Forelimb muscle (tissue), 1 donor: Measurements from ENCODE around the gene ARHGEF11. TPM values are rescaled to one million over a fixed set of nuclear protein-coding genes. Genes with fewer than 3 reads are reported as not detected.
"Not testable (repeated sequence)": the region's sequence is repeated elsewhere in the genome, so short reads cannot be mapped to it uniquely, and the experiment has no call there.

Experiments
- DNase-seq: peaks from one replicate; pipeline ENCODE4 v3.0.0-alpha.2; 2013; ENCODE audit warnings: low read depth
- polyA plus RNA-seq: library from polyadenylated mRNA; unstranded; fragments of 120-200 nt; gene quantifications from one replicate; pipeline ENCODE4 v1.2.1, GENCODE V29; 2013; ENCODE audit not compliant: insufficient read length

ARHGEF11 gene
- polyA plus RNA-seq, 1 donor = 20.0 TPM

GRCh38 chr1:156931211-156931952 is 114.2 kb downstream of the ARHGEF11 start:
- DNase-seq = no peak

DNA sequence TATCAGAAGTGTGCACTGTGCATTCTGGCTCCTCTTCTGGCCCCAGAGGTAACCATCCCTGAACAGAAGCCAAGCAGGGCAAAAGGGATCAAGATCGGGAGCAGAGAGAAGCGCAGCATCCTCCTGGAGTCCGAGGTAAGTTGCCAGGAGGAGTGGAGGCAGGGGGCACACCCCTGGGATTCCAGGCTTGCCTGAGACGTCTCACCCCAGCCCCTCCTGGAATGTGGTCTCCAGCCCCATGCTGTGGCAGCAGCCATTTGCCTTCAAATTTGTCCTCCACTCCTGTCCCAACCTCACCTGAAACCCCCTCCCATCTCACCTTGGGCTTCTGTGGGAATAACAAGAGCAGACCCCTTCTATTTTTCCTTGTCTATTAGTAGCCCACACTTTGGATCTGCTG is 115.1 kb downstream of the ARHGEF11 start:
- DNase-seq = no peak

- DNase-seq = no peak
Observed at GRCh38 chr1:156929596-156930238, 115.8 kb downstream of the ARHGEF11 start.

- DNase-seq = no peak
Observed at GRCh38 chr1:156928043-156928602, 117.4 kb downstream of the ARHGEF11 start.

DNA sequence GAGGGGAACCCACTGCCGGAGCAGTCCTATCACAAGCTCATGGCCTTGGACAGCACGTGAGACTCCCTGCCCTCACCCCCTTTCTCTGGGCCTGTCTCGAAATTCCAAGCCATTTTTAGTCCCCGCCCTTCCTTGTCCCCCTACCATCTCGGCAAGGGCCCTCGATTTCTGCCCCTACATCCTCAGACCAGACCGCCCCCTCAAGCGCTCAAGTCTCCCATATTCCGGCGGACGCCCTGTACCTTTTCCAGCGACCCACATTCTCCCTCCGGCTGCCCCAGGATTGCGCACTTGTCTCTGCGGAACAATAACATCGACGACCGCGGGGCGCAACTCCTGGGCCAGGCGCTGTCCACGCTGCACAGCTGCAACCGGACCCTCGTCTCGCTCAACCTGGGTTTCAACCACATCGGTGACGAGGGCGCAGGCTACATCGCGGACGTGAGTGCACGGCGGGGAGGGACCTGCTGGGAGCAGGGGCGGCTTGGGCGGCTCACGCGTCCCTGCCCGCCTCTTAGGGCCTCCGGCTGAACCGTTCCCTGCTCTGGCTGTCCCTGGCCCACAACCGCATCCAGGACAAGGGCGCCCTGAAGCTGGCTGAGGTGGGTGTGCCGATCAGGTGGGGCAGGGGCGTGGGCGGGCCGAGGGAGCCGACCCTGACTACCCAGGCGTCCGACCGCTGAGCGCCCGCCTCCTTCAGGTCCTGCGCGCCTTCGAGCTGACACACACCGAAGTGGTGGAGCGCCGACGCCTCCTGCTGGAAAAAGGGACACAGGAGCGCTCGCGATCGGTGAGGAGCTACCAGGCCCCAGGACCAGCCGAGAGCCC is 118.1 kb downstream of the ARHGEF11 start:
- DNase-seq = no peak

GRCh38 chr1:156926695-156927094 is 118.8 kb downstream of the ARHGEF11 start:
- DNase-seq = not testable (repeated sequence)

DNA sequence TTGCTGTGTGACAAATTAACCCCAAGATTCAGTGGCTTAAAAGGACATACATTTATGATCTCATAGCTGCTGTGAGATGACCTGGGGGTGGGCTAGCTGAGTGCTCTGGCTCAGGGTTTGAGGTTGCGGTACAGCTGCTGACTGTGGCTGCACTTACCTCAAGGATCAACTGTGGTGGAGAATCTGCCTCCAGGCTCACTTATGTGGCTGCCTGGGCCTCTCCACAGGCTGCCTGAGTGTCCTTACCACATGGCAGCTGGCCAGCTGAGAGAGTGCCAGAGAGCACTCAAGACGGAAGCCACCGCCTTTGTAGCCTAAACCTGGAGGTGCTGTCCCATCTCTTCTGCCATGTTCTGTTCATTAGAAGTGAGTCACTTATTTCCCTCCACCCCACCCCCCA is 119.4 kb downstream of the ARHGEF11 start:
- DNase-seq = no peak

DNA sequence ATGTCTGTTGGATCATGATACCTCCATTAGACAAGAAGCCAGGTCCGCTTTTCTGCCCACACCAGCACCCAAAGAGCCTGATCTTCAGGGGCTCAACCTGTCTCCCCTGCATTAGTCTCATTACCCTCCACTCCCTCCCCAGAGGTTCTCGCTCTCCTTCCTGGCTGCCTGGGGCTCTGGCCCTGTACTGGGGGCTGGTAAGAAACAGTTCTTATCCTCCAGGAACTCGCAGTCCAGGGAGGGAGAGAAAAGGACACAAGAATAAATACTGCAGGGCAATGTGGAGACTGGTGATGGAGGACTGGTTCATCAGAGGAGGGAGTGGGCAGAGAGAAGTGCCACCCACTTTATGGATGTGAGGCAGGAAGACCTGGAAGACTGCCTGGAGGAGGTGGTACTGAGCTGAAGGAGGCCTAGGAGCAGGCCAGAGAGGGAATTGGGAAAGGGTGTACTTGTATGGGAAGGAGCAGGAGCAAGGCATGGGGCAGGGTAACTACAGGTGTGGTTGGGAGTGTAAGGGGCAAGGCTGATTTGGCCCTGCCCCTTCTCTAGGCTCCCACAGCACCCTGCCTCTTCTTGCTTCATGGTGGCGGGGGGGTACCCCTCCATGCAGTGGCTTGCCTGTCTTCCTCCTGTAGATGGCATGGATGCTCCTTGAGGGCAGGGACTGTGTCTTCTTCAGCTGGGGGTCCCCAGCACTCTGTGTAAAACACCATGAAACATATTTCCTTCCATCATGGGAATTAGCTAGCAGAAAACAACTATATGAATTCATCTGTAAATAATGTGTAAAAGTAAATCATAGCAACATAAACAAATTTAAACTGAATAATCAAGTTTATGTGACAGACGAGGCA is 120.2 kb downstream of the ARHGEF11 start:
- no peak for DNase-seq

GRCh38 chr1:156924478-156925153 is 120.9 kb downstream of the ARHGEF11 start:
- DNase-seq = no peak

DNA sequence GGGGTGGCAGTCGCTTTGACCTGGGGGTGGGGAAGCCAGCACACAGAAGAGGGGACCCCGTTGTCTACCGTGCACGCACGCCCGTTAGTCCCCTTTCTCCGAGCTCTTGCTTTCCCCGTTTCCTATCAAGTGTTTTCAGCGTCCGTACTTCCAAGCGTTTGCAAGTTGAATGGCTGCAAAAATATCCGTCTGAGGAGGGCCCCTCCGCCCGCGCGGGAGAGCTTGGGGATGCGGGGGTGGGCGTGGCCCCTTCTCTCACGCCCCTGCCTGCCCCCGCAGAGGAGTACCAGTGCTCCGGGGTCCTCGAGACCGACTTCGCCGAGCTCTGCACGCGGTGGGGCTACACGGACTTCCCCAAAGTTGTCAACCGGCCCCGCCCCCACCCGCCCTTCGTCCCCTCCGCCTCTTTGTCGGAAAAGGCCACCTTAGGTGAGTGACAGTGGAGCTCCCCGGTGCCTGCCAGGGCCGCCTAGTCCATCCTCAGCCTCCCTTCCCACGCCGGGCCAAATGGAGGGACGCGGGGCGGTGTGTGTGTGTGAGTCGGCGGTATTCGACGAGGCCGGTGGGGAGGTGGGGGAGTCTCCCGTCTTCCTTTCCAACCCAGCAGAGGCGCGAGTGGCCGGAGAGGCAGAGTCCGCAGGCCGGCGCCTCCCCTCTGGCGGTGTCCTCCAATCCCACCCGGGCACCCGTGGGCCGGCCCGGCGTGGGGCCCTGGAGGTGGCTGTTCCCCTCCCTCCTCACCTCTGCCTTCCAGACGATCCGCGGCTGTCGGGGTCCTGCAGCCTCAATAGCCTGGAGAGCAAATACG is 121.7 kb downstream of the ARHGEF11 start:
- DNase-seq = no peak

- no peak for DNase-seq
Observed at GRCh38 chr1:156922986-156923669, 122.4 kb downstream of the ARHGEF11 start.

DNA sequence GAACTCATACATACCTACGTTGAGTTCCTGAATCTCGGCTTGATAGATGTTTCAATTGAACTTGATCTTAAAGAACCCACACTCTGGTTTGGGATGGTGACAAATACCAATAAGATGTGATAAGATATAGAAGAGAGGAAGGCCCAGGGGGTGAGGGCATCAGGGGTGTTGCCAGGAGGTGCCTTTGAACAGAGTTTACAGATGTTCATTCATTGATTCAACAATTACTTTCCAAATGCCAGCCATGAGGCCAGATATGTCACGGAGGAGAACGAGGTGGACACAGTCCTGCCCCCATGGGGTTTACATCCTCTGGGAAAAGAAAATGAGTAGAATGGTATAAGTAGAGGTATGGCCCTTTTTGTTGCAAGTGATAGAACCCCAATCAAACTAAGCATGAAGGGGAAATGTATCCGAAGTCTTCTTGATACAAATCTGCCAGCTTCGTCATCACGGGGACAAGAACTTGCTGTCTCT is 124.5 kb downstream of the ARHGEF11 start:
- no peak for DNase-seq

- DNase-seq = no peak
Observed at GRCh38 chr1:156920233-156921052, 125.1 kb downstream of the ARHGEF11 start, which contains the start of gene LRRC71. Gene LRRC71 (plus strand): TSS chr1:156920632. CDS start chr1:156920804, 172 bp downstream.

DNA sequence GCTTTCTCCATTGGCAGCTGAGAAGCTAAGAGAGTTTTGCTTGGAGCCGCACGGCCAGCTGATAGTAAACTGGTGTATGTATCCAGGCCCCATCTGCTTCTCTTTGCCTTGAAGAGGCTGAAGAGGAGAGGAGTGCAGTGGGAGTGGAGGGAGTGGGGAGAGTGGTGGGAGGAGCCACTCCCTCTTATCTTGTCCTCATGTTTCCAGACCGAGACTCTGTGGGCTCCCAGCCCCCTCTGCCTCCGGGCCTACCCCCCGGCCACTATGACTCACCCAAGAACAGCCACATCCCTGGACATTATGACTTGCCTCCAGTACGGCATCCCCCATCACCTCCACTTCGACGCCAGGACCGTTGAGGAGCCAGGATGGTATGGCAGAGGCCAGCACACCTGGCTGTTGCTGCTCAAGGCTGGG is 131.1 kb downstream of the ARHGEF11 start:
- no peak for DNase-seq

DNA sequence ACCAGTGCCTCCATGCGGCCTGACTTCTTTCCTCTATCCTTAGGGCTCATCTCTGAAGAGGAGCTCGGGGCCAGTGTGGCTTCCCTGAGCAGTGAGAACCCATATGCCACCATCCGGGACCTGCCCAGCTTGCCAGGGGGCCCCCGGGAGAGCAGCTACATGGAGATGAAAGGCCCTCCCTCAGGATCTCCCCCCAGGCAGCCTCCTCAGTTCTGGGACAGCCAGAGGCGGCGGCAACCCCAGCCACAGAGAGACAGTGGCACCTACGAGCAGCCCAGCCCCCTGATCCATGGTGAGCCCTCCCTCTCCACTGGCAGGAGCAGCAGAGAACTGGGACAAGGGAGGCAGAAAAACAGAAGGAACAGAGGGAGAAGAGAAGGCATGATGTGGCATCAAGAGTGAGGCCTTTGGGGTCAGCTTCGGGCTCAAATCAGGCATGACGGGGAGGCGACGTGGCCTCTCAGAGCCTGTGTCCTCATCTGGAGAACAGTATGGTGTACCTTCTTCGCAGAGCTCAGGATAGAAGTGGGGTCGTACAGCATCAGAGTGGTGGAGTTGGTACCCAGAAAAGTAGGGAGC is 131.6 kb downstream of the ARHGEF11 start:
- no peak for DNase-seq

- DNase-seq = no peak
Observed at GRCh38 chr1:156912861-156913808, 132.4 kb downstream of the ARHGEF11 start.
